H9 (cell line): Measurements from ENCODE around the gene ANKRD27. TPM values are rescaled to one million over a fixed set of nuclear protein-coding genes. Genes with fewer than 3 reads are reported as not detected.

Experiments used
- DNase-seq: peaks from one replicate; pipeline ENCODE4 v3.0.0-alpha.2; 2017
- H2AFZ ChIP-seq: one replicate; pipeline ENCODE4 v1.6.1; 2013; ENCODE audit warnings: mild to moderate bottlenecking, low read length, control low read depth, moderate library complexity
- H2AK5ac ChIP-seq: 2 replicates; pipeline ENCODE4 v1.6.1; 2013; ENCODE audit warnings: low read length, control low read depth, mixed read lengths; ENCODE audit not compliant: insufficient read length
- H2BK120ac ChIP-seq: one replicate; pipeline ENCODE4 v1.6.1; 2013; ENCODE audit warnings: low read depth, mild to moderate bottlenecking, low read length, control low read depth, inconsistent platforms; ENCODE audit not compliant: poor library complexity, severe bottlenecking
- H2BK12ac ChIP-seq: 2 replicates; pipeline ENCODE4 v1.6.1; 2013; ENCODE audit warnings: low read length, control low read depth, mixed read lengths, low read depth; ENCODE audit not compliant: insufficient read length
- H2BK15ac ChIP-seq: 2 replicates; pipeline ENCODE4 v1.6.1; 2013; ENCODE audit warnings: low read depth, low read length, control low read depth
- H2BK20ac ChIP-seq: one replicate; pipeline ENCODE4 v1.6.1; 2013; ENCODE audit warnings: low read depth, mild to moderate bottlenecking, low read length, control low read depth, inconsistent platforms; ENCODE audit not compliant: poor library complexity, severe bottlenecking
- H2BK5ac ChIP-seq: 2 replicates; pipeline ENCODE4 v1.6.1; 2013; ENCODE audit warnings: low read length, control low read depth, mixed read lengths; ENCODE audit not compliant: insufficient read length
- H3K14ac ChIP-seq: 2 replicates; pipeline ENCODE4 v1.6.1; 2013; ENCODE audit warnings: low read length, control low read depth; ENCODE audit not compliant: insufficient read depth
- H3K18ac ChIP-seq: 2 replicates; pipeline ENCODE4 v1.6.1; 2013; ENCODE audit warnings: low read depth, mild to moderate bottlenecking, mixed read lengths, low read length, control low read depth; ENCODE audit not compliant: insufficient read length
- H3K23ac ChIP-seq: 2 replicates; pipeline ENCODE4 v1.6.1; 2013; ENCODE audit warnings: low read length, control low read depth, mixed read lengths, low read depth; ENCODE audit not compliant: insufficient read length
- H3K23me2 ChIP-seq: 2 replicates; pipeline ENCODE4 v1.6.1; 2013; ENCODE audit warnings: low read depth, mild to moderate bottlenecking, mixed read lengths, low read length, control low read depth; ENCODE audit not compliant: insufficient read length, poor library complexity, severe bottlenecking
- H3K27ac ChIP-seq: 2 replicates; pipeline ENCODE4 v1.5.1; 2013; ENCODE audit warnings: low read length, control low read depth, mixed read lengths, low read depth; ENCODE audit not compliant: insufficient read length
- H3K27me3 ChIP-seq: 2 replicates; pipeline ENCODE4 v1.6.1; 2013; ENCODE audit warnings: low read length, control low read depth, inconsistent platforms; ENCODE audit not compliant: insufficient read depth
- H3K4ac ChIP-seq: 2 replicates; pipeline ENCODE4 v1.6.1; 2013; ENCODE audit warnings: low read depth, mild to moderate bottlenecking, control low read depth, inconsistent platforms, low read length, moderate library complexity
- H3K4me1 ChIP-seq: 2 replicates; pipeline ENCODE4 v1.6.1; 2013; ENCODE audit warnings: low read length, control low read depth, inconsistent platforms; ENCODE audit not compliant: insufficient read depth
- H3K4me2 ChIP-seq: 2 replicates; pipeline ENCODE4 v1.6.1; 2013; ENCODE audit warnings: low read length, control low read depth, mixed read lengths; ENCODE audit not compliant: insufficient read length, insufficient read depth
- H3K56ac ChIP-seq: 2 replicates; pipeline ENCODE4 v1.6.1; 2013; ENCODE audit warnings: low read depth, mild to moderate bottlenecking, mixed read lengths, low read length, control low read depth; ENCODE audit not compliant: insufficient read length
- H3K79me1 ChIP-seq: 2 replicates; pipeline ENCODE4 v1.6.1; 2013; ENCODE audit warnings: low read depth, mild to moderate bottlenecking, moderate library complexity, low read length, control low read depth, inconsistent platforms; ENCODE audit not compliant: insufficient read depth, poor library complexity, severe bottlenecking
- H3K79me2 ChIP-seq: 2 replicates; pipeline ENCODE4 v1.6.1; 2013; ENCODE audit warnings: low read length, control low read depth, inconsistent platforms; ENCODE audit not compliant: insufficient read depth
- H3K9ac ChIP-seq: 2 replicates; pipeline ENCODE4 v1.6.1; 2013; ENCODE audit warnings: low read length, control low read depth, mixed read lengths; ENCODE audit not compliant: insufficient read length; ENCODE audit errors: extremely low read depth
- H3K9me3 ChIP-seq: one replicate; pipeline ENCODE4 v1.6.1; 2013; ENCODE audit warnings: low read depth, low read length, inconsistent platforms; ENCODE audit not compliant: control insufficient read depth
- H3T11ph ChIP-seq: one replicate; pipeline ENCODE4 v1.6.1; 2013; ENCODE audit warnings: mild to moderate bottlenecking, low read length, control low read depth, inconsistent platforms
- H4K20me1 ChIP-seq: one replicate; pipeline ENCODE4 v1.6.1; 2013; ENCODE audit not compliant: control insufficient read depth, insufficient read length, insufficient read depth
- H4K5ac ChIP-seq: 2 replicates; pipeline ENCODE4 v1.6.1; 2013; ENCODE audit warnings: low read depth, mild to moderate bottlenecking, mixed read lengths, low read length, control low read depth; ENCODE audit not compliant: insufficient read length
- H4K8ac ChIP-seq: replicated peaks from 2 replicates; pipeline ENCODE4 v1.6.1; 2013; ENCODE audit warnings: low read length, control low read depth, mixed read lengths, low read depth; ENCODE audit not compliant: insufficient read length
- H4K91ac ChIP-seq: 2 replicates; pipeline ENCODE4 v1.6.1; 2013; ENCODE audit warnings: low read depth, mild to moderate bottlenecking, moderate library complexity, mixed read lengths, low read length, control low read depth; ENCODE audit not compliant: insufficient read length
- H3K27ac Mint-ChIP-seq, 3 experiments: 2 replicates in 2 of 3; 3 replicates in 1 of 3; pipeline ENCODE4 v1.8.0; 2020 to 2021; ENCODE audit warnings: mixed read lengths in 3 of 3, mild to moderate bottlenecking in 1 of 3, moderate library complexity in 1 of 3
- H3K27me3 Mint-ChIP-seq: 2 replicates; pipeline ENCODE4 v1.8.0; 2021; ENCODE audit warnings: low read depth, mild to moderate bottlenecking, moderate library complexity, mixed read lengths
- H3K36me3 Mint-ChIP-seq, 3 experiments: 2 replicates in 2 of 3; 3 replicates in 1 of 3; pipeline ENCODE4 v1.8.0; 2020 to 2021; ENCODE audit warnings: low read depth in 3 of 3, mixed read lengths in 3 of 3; ENCODE audit not compliant: insufficient read depth in 1 of 3
- H3K4me1 Mint-ChIP-seq, 2 experiments: 2 replicates each; pipeline ENCODE4 v1.8.0; 2020; ENCODE audit warnings: mixed read lengths in 2 of 2
- H3K4me3 Mint-ChIP-seq, 2 experiments: 2 replicates in 1 of 2; 3 replicates in 1 of 2; pipeline ENCODE4 v1.8.0; 2020 to 2021; ENCODE audit warnings: mild to moderate bottlenecking in 2 of 2, mixed read lengths in 2 of 2, moderate library complexity in 1 of 2
- H3K9me3 Mint-ChIP-seq, 2 experiments: 2 replicates in 1 of 2; 3 replicates in 1 of 2; pipeline ENCODE4 v1.8.0; 2020; ENCODE audit warnings: mild to moderate bottlenecking in 2 of 2, mixed read lengths in 2 of 2, moderate library complexity in 1 of 2
- CTCF ChIP-seq: fragments of 200-600 bp; sonication (generic); conservative IDR thresholded peaks from 3 replicates; pipeline ENCODE4 v1.8.0; 2021; ENCODE audit warnings: antibody characterized with exemption, mild to moderate bottlenecking
- WGBS: extraction: QIAGEN DNeasy Blood & Tissue Kit; methylation state at CpG from one replicate; pipeline ENCODE4 v1.1.7; 2013; ENCODE audit warnings: missing lambda C conversion rate, low lambda C conversion rate, mixed read lengths; ENCODE audit not compliant: insufficient read length; ENCODE audit errors: extremely low coverage; 5-methylcytosine and 5-hydroxymethylcytosine counted together
- total RNA-seq: library from RNA; stranded (reverse); gene quantifications from 2 replicates; pipeline ENCODE4 v1.2.1, GENCODE V29; 2021

ANKRD27 gene
- total RNA-seq, 1 experiment from 2014 or later, result 40.7 TPM

DNA sequence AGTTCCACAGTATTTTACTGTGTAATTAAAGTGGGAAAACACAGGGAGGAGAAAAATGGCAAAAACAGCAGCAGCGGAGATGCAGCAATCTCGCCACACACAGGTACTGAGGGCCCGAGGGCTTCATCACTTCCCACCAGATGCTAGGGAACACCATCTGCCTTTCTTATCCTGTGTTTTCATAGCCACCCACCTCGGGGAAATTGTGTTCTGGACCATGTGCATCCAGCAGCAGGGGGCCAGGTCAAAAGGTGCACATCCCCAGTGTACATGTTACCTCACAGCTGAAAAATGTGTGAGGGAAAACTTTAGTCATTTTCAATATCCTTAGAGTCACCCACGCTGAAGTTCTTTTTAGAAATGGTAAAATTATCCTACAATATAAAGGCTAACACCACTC lies 63.8 kb downstream of the ANKRD27 start:
- Histone ChIP-seq H2BK15ac (no peak overlapping the region), H3K4me2 (no peak overlapping the region), H3K23me2 (no peaks in the 10 kb centered on the region), H3K9ac (no peak overlapping the region), H3K79me1 (no peaks in the 10 kb centered on the region), H3K4ac (no peak overlapping the region), H2AK5ac (no peak overlapping the region), H2BK12ac (no peak overlapping the region), H3K79me2 (no peaks in the 10 kb centered on the region), H2AFZ (no peak overlapping the region), H2BK5ac (no peak overlapping the region), H3K27me3 (no peaks in the 10 kb centered on the region), H3T11ph (no peak overlapping the region), H4K8ac (no peak overlapping the region), H3K27ac (no peak overlapping the region), H3K18ac (no peak overlapping the region), H3K56ac (no peak overlapping the region), H4K91ac (no peak overlapping the region), H4K20me1 (no peaks in the 10 kb centered on the region), H4K5ac (no peak overlapping the region), H3K23ac (no peak overlapping the region), H3K14ac (no peak overlapping the region), H2BK120ac (no peak overlapping the region), H2BK20ac (no peak overlapping the region), H3K9me3 (no peaks in the 10 kb centered on the region), H3K4me1 (no peaks in the 10 kb centered on the region)
- TF ChIP-seq CTCF, result no peak
- H3K9me3 Mint-ChIP-seq, result no peaks in the 10 kb centered on the region
- H3K4me1 Mint-ChIP-seq, result no peaks in the 10 kb centered on the region
- peaks cover 35 to 69% (median 64%) of the 10 kb centered on the region in 3 experiments for H3K36me3 Mint-ChIP-seq
- H3K27me3 Mint-ChIP-seq, result no peaks in the 10 kb centered on the region
- DNase-seq, result no peak
- WGBS, result no CpG with 5 or more reads among the region's 5 CpGs
- no peak overlapping the region for H3K4me3 Mint-ChIP-seq
- peak overlapping the region in 1 of 3 experiments; percentile 48; a peak in 1 of 7 replicates for H3K27ac Mint-ChIP-seq
